Measurements from ENCODE around the gene XDH. TPM values are rescaled to one million over a fixed set of nuclear protein-coding genes. Genes with fewer than 3 reads are reported as not detected.

The XDH gene
- under 1 TPM; under 0.01 to 0.06 TPM for total RNA-seq
- polyA plus RNA-seq (ENCODE audit: insufficient read length in 2 of 2): under 1 TPM; 0.03 to 0.06 TPM
- long read RNA-seq, donor 1: 0 reads
- long read RNA-seq, donor 2: 0 reads
- long read RNA-seq, donor 3: 0 reads
- long read RNA-seq, donor 4: 0 reads

DNA sequence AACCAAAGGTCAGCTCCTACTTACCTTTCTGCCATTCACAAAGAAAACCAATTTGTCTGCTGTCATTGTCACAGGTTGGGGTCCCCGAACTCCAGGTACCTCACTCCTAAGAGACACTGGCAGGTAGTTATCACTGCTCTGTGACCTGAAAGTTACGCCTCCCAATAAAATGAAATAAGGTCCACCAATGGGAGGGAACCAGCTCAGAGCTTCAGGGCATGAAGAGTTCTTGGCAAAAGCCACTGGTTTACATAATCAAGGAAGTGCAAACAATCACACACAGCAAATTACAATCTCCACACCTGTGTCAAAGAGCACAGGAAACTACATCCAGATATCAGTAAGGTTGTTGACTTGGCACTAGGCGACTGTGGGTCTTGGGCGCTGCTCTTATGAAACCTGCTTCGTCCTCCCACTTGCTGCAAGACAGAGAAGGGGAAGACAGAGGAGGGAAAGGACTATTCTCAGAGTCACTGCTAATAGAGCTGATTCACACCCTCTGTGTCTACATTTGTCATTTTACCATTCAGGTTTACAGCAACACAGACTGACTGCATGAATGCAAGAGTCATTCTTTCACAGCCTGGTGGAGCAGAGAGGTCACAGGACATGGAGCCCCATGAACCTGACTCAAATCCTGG, at the start of gene XDH:
TSS of gene XDH (minus strand) at position 142 of the 641 bp plus-strand sequence. CDS start at position 66, 76 bp downstream.
- no peaks in the 10 kb centered on the region for H3K27me3 ChIP-seq (ENCODE audit: control insufficient read depth, insufficient read depth, low read length)
- H3K36me3 ChIP-seq (ENCODE audit: control insufficient read depth, insufficient read depth, low read length): no peaks in the 10 kb centered on the region
- H3K4me1 ChIP-seq (ENCODE audit: control insufficient read depth, insufficient read depth, low read length): no peaks in the 10 kb centered on the region
- H3K9me3 ChIP-seq (ENCODE audit: control insufficient read depth, insufficient read depth, low read length): no peaks in the 10 kb centered on the region
- WGBS (ENCODE audit: insufficient coverage): 86% methylated on average over 2 of the region's 5 CpGs
- H3K4me3 ChIP-seq (ENCODE audit: low read depth, low read length): no peak within 1 kb of the TSS
- H3K27ac ChIP-seq (ENCODE audit: low read depth, low read length): no peak within 1 kb of the TSS
- DNase-seq (ENCODE audit: low read depth in 4 of 6, low spot score in 6 of 6): no peak

DNA sequence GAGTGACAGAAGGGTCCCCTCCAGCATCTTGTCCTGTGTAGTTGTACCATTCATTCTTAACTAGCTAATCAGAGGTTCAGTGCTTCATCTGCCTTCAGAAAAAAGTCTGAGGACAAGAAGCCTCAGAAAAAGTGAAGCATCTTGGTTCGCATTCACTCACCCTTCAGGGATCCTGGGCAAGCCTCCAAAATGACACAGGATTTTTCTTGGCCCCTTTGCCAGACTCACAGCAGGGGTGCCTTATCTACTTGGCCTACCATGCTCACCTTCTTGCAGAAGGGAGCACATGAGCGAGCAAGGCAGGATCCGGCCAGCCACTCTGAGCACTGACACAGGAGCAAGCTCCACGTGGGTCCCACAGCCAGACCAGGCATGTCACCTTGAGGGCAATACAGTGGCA, 43.1 kb upstream of the XDH start:
- 74% methylated on average over 4 of the region's 4 CpGs for WGBS (ENCODE audit: insufficient coverage)
- Histone ChIP-seq H3K9me3 (ENCODE audit: control insufficient read depth, insufficient read depth, low read length) (peaks cover 16% of the 10 kb centered on the region), H3K27ac (ENCODE audit: low read depth, low read length) (no peak overlapping the region), H3K4me3 (ENCODE audit: low read depth, low read length) (no peak overlapping the region), H3K36me3 (ENCODE audit: control insufficient read depth, insufficient read depth, low read length) (no peaks in the 10 kb centered on the region), H3K27me3 (ENCODE audit: control insufficient read depth, insufficient read depth, low read length) (no peaks in the 10 kb centered on the region), H3K4me1 (ENCODE audit: control insufficient read depth, insufficient read depth, low read length) (no peaks in the 10 kb centered on the region)
- no peak for DNase-seq (ENCODE audit: low read depth in 4 of 6, low spot score in 6 of 6)

DNA sequence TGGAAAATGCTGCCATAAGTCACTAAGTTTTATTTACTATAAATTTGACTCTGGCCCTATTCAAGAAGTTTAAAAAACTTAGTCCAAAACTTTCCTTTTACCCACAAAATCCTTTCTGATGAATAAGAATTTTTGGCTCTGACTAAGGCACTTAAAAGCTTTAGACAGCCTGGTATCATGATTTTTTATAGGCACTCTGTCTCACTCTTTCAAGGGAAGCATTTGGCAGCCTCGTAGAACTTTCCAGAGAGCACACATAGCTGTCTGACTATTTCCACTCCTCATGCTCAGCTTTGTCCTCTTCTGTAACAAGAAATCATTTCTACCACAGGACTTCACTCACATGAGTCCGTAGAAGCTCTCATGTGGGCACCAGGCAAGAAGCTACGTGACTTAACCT, 32.3 kb upstream of the XDH start:
- Histone ChIP-seq H3K27me3 (ENCODE audit: control insufficient read depth, insufficient read depth, low read length) (no peaks in the 10 kb centered on the region), H3K9me3 (ENCODE audit: control insufficient read depth, insufficient read depth, low read length) (peaks cover 2% of the 10 kb centered on the region), H3K27ac (ENCODE audit: low read depth, low read length) (no peak overlapping the region), H3K36me3 (ENCODE audit: control insufficient read depth, insufficient read depth, low read length) (no peaks in the 10 kb centered on the region), H3K4me3 (ENCODE audit: low read depth, low read length) (no peak overlapping the region), H3K4me1 (ENCODE audit: control insufficient read depth, insufficient read depth, low read length) (no peaks in the 10 kb centered on the region)
- DNase-seq (ENCODE audit: low read depth in 4 of 6, low spot score in 6 of 6): no peak
- WGBS (ENCODE audit: insufficient coverage): 71% methylated on average over 1 of the region's 3 CpGs

DNA sequence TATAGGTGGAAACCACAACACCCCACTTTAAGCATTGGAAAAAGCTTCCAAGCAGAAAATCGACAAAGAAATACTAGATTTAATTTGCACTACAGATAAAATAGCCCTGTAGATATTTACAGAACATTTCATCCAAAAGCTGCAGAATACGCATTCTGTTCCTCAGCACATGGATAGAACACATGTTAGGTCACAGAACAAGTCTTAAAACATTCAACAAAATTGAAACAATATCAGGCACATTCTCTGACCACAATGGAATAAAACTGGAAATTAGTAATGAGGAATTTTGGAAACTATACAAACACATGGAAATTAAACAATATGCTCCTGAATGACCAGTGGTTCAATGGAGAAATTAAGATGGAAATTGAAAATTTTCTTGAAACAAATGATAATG, 27.8 kb upstream of the XDH start:
- no peak for DNase-seq (ENCODE audit: low read depth in 4 of 6, low spot score in 6 of 6)
- H3K4me3 ChIP-seq (ENCODE audit: low read depth, low read length): no peak overlapping the region
- H3K36me3 ChIP-seq (ENCODE audit: control insufficient read depth, insufficient read depth, low read length): no peaks in the 10 kb centered on the region
- no peak overlapping the region for H3K27ac ChIP-seq (ENCODE audit: low read depth, low read length)
- no peaks in the 10 kb centered on the region for H3K4me1 ChIP-seq (ENCODE audit: control insufficient read depth, insufficient read depth, low read length)
- no peaks in the 10 kb centered on the region for H3K27me3 ChIP-seq (ENCODE audit: control insufficient read depth, insufficient read depth, low read length)
- no CpG with 5 or more reads among the region's 2 CpGs for WGBS (ENCODE audit: insufficient coverage)
- H3K9me3 ChIP-seq (ENCODE audit: control insufficient read depth, insufficient read depth, low read length): no peaks in the 10 kb centered on the region

DNA sequence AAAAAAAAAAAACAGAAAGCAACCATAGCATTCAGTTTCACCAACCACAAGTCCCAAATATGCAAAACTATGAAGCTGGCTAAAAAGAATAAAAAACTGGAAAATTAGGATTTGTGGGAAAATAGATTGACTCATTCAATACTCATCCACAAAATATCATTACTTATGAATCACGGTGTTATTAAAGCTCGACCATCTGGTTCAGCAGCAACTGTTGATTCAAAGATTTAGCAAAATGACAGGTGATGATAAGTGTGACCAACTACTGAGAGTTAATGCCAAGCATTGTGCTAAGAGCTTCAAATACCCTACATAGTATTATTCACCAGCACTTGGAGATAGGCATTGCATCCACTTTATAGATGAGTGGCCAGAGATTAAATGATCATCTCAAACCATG, 26.2 kb upstream of the XDH start:
- H3K36me3 ChIP-seq (ENCODE audit: control insufficient read depth, insufficient read depth, low read length): no peaks in the 10 kb centered on the region
- H3K4me1 ChIP-seq (ENCODE audit: control insufficient read depth, insufficient read depth, low read length): no peaks in the 10 kb centered on the region
- no peak overlapping the region for H3K4me3 ChIP-seq (ENCODE audit: low read depth, low read length)
- DNase-seq (ENCODE audit: low read depth in 4 of 6, low spot score in 6 of 6): no peak
- H3K27ac ChIP-seq (ENCODE audit: low read depth, low read length): no peak overlapping the region
- no CpG with 5 or more reads among the region's 2 CpGs for WGBS (ENCODE audit: insufficient coverage)
- H3K27me3 ChIP-seq (ENCODE audit: control insufficient read depth, insufficient read depth, low read length): no peaks in the 10 kb centered on the region
- H3K9me3 ChIP-seq (ENCODE audit: control insufficient read depth, insufficient read depth, low read length): no peaks in the 10 kb centered on the region

DNA sequence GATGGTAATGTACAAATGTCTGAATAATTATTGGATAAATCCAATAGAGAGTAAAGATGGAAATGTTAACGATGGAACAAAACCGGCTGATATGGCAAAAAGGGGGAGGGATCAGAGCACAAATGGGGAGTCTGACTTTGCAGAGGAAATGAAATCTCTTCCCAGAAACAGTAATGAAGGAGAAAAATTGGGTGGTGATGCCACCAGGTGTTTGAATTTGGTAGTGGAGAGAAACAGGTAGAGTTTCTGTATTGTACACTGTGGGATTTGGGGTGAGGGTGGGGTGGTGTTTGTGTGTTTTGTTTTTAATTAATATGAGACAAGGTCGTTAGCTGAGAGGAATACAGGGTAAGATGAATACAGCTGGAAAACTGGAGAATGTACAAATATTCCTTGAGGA, 20.4 kb upstream of the XDH start:
- no peak overlapping the region for H3K27ac ChIP-seq (ENCODE audit: low read depth, low read length)
- DNase-seq (ENCODE audit: low read depth in 4 of 6, low spot score in 6 of 6): no peak
- no peaks in the 10 kb centered on the region for H3K36me3 ChIP-seq (ENCODE audit: control insufficient read depth, insufficient read depth, low read length)
- no peaks in the 10 kb centered on the region for H3K4me1 ChIP-seq (ENCODE audit: control insufficient read depth, insufficient read depth, low read length)
- WGBS (ENCODE audit: insufficient coverage): 58% methylated on average over 3 of the region's 3 CpGs
- H3K4me3 ChIP-seq (ENCODE audit: low read depth, low read length): no peak overlapping the region
- H3K27me3 ChIP-seq (ENCODE audit: control insufficient read depth, insufficient read depth, low read length): no peaks in the 10 kb centered on the region
- no peaks in the 10 kb centered on the region for H3K9me3 ChIP-seq (ENCODE audit: control insufficient read depth, insufficient read depth, low read length)

DNA sequence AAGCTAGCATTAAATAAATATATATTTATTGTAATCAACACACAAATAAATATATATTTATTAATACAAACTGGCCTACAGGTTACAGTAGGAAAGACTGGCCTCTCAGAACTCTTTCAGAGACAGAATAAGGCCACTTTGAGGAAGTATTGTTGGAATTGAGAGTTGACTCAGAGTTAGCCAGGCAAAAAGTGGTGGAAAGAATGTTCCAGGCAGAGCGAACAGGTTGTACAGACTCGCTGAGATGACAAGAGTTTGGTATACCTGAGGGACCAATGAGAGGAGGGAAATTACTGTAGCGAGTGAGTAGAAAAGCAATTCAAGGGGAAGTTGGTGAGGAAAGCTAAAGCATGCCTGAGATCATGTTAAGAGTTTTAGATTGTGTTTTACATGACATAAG, 19.0 kb upstream of the XDH start:
- Histone ChIP-seq H3K4me3 (ENCODE audit: low read depth, low read length) (no peak overlapping the region), H3K9me3 (ENCODE audit: control insufficient read depth, insufficient read depth, low read length) (no peaks in the 10 kb centered on the region), H3K27ac (ENCODE audit: low read depth, low read length) (no peak overlapping the region), H3K36me3 (ENCODE audit: control insufficient read depth, insufficient read depth, low read length) (no peaks in the 10 kb centered on the region), H3K4me1 (ENCODE audit: control insufficient read depth, insufficient read depth, low read length) (no peaks in the 10 kb centered on the region), H3K27me3 (ENCODE audit: control insufficient read depth, insufficient read depth, low read length) (no peaks in the 10 kb centered on the region)
- WGBS (ENCODE audit: insufficient coverage): 92% methylated on average over 3 of the region's 3 CpGs
- DNase-seq (ENCODE audit: low read depth in 4 of 6, low spot score in 6 of 6): no peak

DNA sequence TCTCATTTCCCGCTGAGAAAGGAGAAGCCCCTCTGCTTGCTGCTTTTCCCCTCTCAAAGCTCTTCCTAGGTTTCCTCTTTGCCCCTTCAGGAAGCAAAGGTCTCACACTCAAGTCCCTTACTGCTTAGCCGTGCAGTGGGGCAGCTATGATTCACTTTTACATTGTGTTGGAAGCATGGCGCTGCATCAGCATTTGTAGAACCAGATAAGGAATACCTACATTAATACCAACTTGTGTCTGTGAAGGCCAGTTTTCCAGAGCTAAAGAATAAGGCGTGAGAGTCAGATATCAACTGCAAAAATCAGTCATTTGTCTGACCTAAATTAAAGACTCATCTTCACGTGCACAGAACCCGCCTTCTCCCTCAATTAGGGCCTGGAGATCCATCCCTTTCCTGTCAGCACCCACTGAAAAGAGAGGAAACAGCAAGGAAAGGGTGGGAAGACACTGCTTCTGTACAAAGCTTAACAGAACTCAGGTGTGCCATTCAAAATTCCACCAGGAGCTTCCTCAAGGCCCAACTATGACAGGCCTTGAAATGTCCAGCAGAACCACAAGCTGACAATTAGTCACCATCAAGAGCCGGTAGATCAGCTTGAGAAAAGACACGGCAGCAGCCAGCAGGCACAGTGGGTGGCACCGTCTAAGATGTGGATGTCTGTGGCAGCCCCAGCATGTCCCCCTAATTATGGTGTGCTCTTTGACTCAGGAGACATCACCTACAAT, 16.1 kb upstream of the XDH start:
- no peak overlapping the region for H3K4me3 ChIP-seq (ENCODE audit: low read depth, low read length)
- H3K27ac ChIP-seq (ENCODE audit: low read depth, low read length): no peak overlapping the region
- WGBS (ENCODE audit: insufficient coverage): 71% methylated on average over 4 of the region's 9 CpGs
- H3K36me3 ChIP-seq (ENCODE audit: control insufficient read depth, insufficient read depth, low read length): no peaks in the 10 kb centered on the region
- H3K9me3 ChIP-seq (ENCODE audit: control insufficient read depth, insufficient read depth, low read length): no peaks in the 10 kb centered on the region
- no peaks in the 10 kb centered on the region for H3K4me1 ChIP-seq (ENCODE audit: control insufficient read depth, insufficient read depth, low read length)
- DNase-seq (ENCODE audit: low read depth in 4 of 6, low spot score in 6 of 6): no peak
- no peaks in the 10 kb centered on the region for H3K27me3 ChIP-seq (ENCODE audit: control insufficient read depth, insufficient read depth, low read length)

DNA sequence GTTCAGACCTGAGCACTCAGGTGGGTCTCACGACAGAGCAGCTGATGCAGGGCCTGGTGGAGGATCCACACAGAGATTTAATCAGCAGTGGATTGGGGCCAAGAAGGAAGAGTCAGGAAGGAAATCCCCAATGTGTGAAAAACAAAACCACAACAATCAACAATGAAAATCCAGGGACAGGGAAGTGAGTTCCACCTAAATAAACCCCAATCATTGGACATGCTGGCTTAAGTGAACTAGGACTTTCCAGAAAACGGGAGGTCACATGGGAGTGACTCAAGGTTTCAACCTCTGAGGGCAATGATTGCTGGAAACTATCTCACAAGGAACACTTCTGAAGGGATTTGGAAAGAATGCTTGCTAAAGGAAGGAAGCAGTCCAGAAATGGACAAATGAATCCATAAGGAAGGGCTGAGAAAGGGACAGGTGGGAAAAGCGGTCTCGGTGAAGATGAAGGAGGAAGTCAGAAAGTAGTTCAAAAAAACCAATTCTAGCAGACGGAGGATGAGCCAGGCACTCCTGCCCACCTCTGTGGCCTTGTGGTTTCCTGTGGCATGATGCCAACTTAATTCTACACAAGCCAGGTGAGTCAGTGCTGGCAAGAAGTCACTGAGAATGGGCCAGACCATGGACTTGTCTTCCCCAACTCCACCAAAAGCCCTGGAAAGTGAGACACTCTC, 15.4 kb upstream of the XDH start:
- Histone ChIP-seq H3K27me3 (ENCODE audit: control insufficient read depth, insufficient read depth, low read length) (no peaks in the 10 kb centered on the region), H3K9me3 (ENCODE audit: control insufficient read depth, insufficient read depth, low read length) (no peaks in the 10 kb centered on the region), H3K36me3 (ENCODE audit: control insufficient read depth, insufficient read depth, low read length) (no peaks in the 10 kb centered on the region), H3K4me3 (ENCODE audit: low read depth, low read length) (no peak overlapping the region), H3K27ac (ENCODE audit: low read depth, low read length) (no peak overlapping the region), H3K4me1 (ENCODE audit: control insufficient read depth, insufficient read depth, low read length) (no peaks in the 10 kb centered on the region)
- no peak for DNase-seq (ENCODE audit: low read depth in 4 of 6, low spot score in 6 of 6)
- WGBS (ENCODE audit: insufficient coverage): 95% methylated on average over 4 of the region's 5 CpGs
